Measurements from ENCODE around the gene PLA2G4B.

The PLA2G4B gene

GRCh38 chr15:41891226-41891625 lies 52.6 kb downstream of the PLA2G4B start:
- TF ChIP-seq CTCF (conservative IDR thresholded peaks at IDR 0.05) = no peak
- H3K27ac ChIP-seq = no peak overlapping the region

- no peak for TF ChIP-seq CTCF (conservative IDR thresholded peaks at IDR 0.05)
- no peak overlapping the region for H3K27ac ChIP-seq
These were observed 53.3 kb downstream of the PLA2G4B start for GRCh38 chr15:41891946-41892345.

GRCh38 chr15:41892621-41893421 lies 54.2 kb downstream of the PLA2G4B start:
- H3K27ac ChIP-seq = no peak overlapping the region

GRCh38 chr15:41893422-41894250 lies 55.0 kb downstream of the PLA2G4B start, which contains the start of gene SPTBN5:
SPTBN5 (minus strand) TSS chr15:41894053; CDS start chr15:41893497, 556 bp downstream.
- no peak for TF ChIP-seq CTCF (conservative IDR thresholded peaks at IDR 0.05)
- H3K27ac ChIP-seq = peak within 1 kb of the TSS; percentile 19; the same call in 1 of the 2 replicates

More at GRCh38 chr15:41892621-41893421, 54.2 kb downstream of the PLA2G4B start:
- TF ChIP-seq CTCF (conservative IDR thresholded peaks at IDR 0.05) = no peak

GRCh38 chr15:41894251-41894790 lies 55.7 kb downstream of the PLA2G4B start:
- H3K27ac ChIP-seq = peak overlapping the region; percentile 19; the same call in 1 of the 2 replicates

GRCh38 chr15:41894791-41895463 lies 56.3 kb downstream of the PLA2G4B start:
- TF ChIP-seq CTCF (conservative IDR thresholded peaks at IDR 0.05) = no peak
- H3K27ac ChIP-seq = peak overlapping the region; percentile 19; the same call in 1 of the 2 replicates

More at GRCh38 chr15:41894251-41894790, 55.7 kb downstream of the PLA2G4B start:
- TF ChIP-seq CTCF (conservative IDR thresholded peaks at IDR 0.05) = no peak
